IgD-negative memory B cell (primary cell): ENCODE data around the gene BCAN. TPM values are rescaled to one million over a fixed set of nuclear protein-coding genes. Genes with fewer than 3 reads are reported as not detected.

Experiments
- H3K27ac Mint-ChIP-seq, 3 donors: one replicate each; pipeline ENCODE4 v1.8.0; 2020 to 2022; ENCODE audit warnings: mild to moderate bottlenecking in 3 of 3, mixed read lengths in 3 of 3, moderate library complexity in 1 of 3
- H3K27me3 Mint-ChIP-seq: one replicate; pipeline ENCODE4 v1.8.0; 2021; ENCODE audit warnings: mixed read lengths
- H3K36me3 Mint-ChIP-seq: one replicate; pipeline ENCODE4 v1.8.0; 2020; ENCODE audit warnings: mild to moderate bottlenecking, mixed read lengths
- H3K4me1 Mint-ChIP-seq, 3 donors: one replicate each; pipeline ENCODE4 v1.8.0; 2020 to 2022; ENCODE audit warnings: mixed read lengths in 3 of 3, mild to moderate bottlenecking in 1 of 3
- H3K4me3 Mint-ChIP-seq, 4 donors: one replicate each; pipeline ENCODE4 v1.8.0; 2020 to 2022; ENCODE audit warnings: mild to moderate bottlenecking in 4 of 4, mixed read lengths in 4 of 4, moderate library complexity in 3 of 4
- H3K9me3 Mint-ChIP-seq, 3 donors: one replicate each; pipeline ENCODE4 v1.8.0; 2020 to 2021; ENCODE audit warnings: mixed read lengths in 3 of 3, mild to moderate bottlenecking in 1 of 3
- polyA plus RNA-seq: library from polyadenylated mRNA; unstranded; fragments of 300-500 nt; fragmentation: Illumina TruSeq; gene quantifications from one replicate; pipeline ENCODE4 v1.2.3, GENCODE V29; 2021

Gene BCAN
- polyA plus RNA-seq, 1 donor from 2014 or later: not detected

DNA sequence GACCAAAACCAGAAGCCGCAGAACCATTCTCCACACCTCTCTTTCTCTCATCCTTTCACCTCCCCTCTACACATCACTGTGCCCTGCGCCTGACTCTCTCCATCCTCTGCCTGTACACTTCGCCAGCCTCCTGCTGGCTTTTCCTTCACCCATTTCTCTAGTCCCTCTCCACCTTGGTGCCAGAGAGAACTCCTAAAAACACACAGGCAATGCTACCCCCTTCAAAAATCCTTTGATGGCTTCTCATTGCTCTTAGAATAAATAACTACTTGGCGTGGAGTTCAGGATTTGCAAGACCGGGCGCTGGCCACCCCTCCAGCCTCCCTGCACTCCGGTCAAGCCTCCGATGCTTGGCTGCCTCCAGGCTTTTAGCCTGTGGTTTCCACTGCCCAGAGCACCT lies 54.8 kb downstream of the BCAN start:
- Mint-ChIP-seq H3K4me1 (peaks cover 3 to 4% (median 4%) of the 10 kb centered on the region in 3 donors), H3K36me3 (peaks cover 8% of the 10 kb centered on the region), H3K9me3 (no peaks in the 10 kb centered on the region), H3K4me3 (no peak overlapping the region), H3K27me3 (peaks cover 42% of the 10 kb centered on the region), H3K27ac (no peak overlapping the region)

DNA sequence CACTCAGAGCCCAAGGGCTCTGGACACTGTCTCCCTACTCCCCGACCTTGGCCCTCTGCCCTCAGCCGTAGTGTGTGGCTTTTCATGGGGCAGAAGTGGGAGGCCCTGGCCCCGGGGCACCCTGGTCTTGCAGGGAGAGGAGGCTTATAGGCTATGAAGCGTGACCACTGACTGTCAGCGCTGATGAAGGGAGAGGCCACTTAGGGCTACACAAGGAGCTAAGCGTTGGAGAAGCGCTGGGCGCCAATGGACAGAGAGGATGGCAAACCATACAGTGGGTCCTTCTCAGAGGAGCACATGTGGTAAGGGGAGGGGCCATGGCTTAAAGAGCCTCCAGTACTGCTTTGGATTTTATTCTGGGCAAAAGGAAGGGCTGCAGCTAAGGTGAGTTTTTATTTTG lies 55.6 kb downstream of the BCAN start:
- Mint-ChIP-seq H3K27me3 (peaks cover 41% of the 10 kb centered on the region), H3K4me3 (no peak overlapping the region), H3K4me1 (peaks cover 0 to 2% (median 1%) of the 10 kb centered on the region in 3 donors), H3K9me3 (no peaks in the 10 kb centered on the region), H3K36me3 (peaks cover 8% of the 10 kb centered on the region), H3K27ac (no peak overlapping the region)

DNA sequence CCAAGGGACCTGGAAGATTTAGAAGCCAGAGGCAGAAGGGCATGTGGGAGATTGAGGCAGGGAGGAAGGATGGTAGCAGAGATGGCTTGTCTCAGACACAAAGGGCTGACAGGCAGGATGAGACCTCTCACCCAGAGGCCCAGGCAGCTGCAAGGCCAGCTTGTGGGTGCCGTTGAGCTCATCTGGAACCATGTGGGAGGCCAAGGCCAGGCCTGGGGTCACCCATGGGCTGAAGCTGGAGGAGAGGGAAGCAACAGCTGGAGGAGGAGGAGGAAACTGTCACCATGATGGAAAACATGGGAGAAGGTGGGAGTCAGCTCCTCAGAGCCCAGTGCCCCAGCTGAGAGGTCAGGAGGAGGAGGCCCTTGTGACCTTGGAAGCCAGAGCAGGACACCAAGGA lies 57.1 kb downstream of the BCAN start:
- peaks cover 42% of the 10 kb centered on the region for H3K27me3 Mint-ChIP-seq
- H3K27ac Mint-ChIP-seq: no peak overlapping the region
- H3K36me3 Mint-ChIP-seq: peaks cover 6% of the 10 kb centered on the region

DNA sequence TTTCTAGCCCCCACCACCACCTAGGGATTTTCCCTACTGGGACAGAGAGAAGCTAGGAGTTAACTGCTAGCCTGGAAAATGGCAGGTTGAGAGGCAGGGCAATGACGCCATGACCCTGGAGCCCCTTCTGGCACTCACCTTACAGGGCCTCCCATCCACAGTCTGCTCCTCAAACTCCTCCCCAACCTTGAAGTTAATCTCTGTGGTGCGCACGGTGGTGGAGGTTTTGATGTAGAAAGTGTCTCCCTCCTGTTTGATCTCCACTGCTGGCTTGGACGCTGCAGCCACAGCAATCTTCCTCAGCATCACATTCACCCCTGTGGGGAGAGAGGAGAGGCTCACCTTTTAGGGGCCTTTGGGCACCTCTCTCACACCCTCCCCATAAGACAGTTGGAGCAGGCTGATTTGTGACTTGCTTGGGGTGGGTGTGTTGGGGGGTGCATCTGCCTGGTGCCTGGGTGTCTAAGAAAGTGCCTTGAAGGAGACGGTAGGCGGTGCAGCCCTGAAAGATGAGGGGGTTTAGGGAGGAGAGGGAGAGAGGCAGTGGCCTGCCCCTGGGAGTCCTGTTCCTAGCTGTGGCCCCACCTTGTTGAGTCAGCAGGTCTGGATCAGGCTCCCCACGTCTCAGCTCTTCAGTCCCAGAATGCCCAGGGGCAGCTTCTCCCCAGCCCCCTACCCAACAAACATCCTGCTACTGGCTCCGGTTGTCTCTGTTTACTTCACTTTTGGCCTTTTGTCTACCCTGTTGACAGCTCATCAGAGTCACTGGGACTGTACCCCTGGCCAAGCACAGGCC lies 59.0 kb downstream of the BCAN start:
- Mint-ChIP-seq H3K4me3 (no peak overlapping the region), H3K27ac (no peak overlapping the region)

More for the DNA sequence above, 57.1 kb downstream of the BCAN start:
- H3K4me1 Mint-ChIP-seq: peaks cover 0 to 1% (median under 1%) of the 10 kb centered on the region in 3 donors
- no peaks in the 10 kb centered on the region for H3K9me3 Mint-ChIP-seq
- H3K4me3 Mint-ChIP-seq: no peak overlapping the region

DNA sequence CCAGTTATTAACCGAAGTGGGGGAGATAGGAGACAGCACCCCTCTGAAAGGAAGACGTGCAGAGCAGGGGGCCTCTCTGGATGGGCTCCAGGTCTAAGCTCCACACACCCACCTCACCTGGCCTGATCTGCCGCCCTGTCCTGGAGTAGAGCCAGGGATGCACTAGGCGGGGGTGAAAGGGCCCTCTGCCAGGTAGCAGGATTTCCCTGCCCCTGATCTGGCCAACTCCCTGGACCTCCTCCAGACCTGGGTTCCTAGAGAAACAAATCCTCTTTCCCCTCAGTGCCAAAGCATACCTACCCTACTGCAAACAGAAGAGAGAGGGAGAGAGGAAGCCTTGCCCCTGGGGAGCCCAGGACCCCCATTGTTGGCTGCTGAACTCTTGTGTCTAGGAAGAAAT lies 61.4 kb downstream of the BCAN start:
- Mint-ChIP-seq H3K27me3 (peaks cover 33% of the 10 kb centered on the region), H3K4me1 (peaks cover 0 to 12% (median 4%) of the 10 kb centered on the region in 3 donors), H3K27ac (no peak overlapping the region), H3K9me3 (no peaks in the 10 kb centered on the region), H3K36me3 (peaks cover 2% of the 10 kb centered on the region), H3K4me3 (no peak overlapping the region)

More for the DNA sequence above, 59.0 kb downstream of the BCAN start:
- Mint-ChIP-seq H3K27me3 (peaks cover 48% of the 10 kb centered on the region), H3K36me3 (peaks cover 6% of the 10 kb centered on the region), H3K9me3 (no peaks in the 10 kb centered on the region), H3K4me1 (peaks cover 0 to 10% (median 6%) of the 10 kb centered on the region in 3 donors)

DNA sequence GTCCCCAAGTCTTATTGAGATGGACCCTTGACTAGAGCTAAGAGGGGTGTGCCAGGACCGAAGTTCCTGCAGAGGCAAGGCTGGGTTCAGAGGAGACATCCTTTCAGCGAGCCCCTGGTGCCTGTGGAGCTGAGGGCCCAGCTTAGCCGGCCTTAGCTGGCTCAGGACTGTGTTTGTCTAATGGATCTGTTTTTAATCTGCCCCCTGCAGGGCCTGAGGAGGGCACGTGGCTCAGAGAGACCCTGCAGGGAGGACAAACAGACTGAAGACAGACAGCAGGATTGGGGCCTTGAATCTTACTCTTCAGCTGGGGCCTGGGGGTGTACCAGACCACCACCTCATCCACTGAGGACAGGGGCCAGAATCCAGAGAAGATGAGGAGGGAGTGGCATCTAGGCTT lies 61.8 kb downstream of the BCAN start:
- Mint-ChIP-seq H3K9me3 (no peaks in the 10 kb centered on the region), H3K4me1 (peaks cover 0 to 12% (median 4%) of the 10 kb centered on the region in 3 donors), H3K27me3 (peaks cover 33% of the 10 kb centered on the region), H3K27ac (no peak overlapping the region), H3K4me3 (peak overlapping the region in 2 of 4 donors; percentile 44 to 82), H3K36me3 (peaks cover 2% of the 10 kb centered on the region)

DNA sequence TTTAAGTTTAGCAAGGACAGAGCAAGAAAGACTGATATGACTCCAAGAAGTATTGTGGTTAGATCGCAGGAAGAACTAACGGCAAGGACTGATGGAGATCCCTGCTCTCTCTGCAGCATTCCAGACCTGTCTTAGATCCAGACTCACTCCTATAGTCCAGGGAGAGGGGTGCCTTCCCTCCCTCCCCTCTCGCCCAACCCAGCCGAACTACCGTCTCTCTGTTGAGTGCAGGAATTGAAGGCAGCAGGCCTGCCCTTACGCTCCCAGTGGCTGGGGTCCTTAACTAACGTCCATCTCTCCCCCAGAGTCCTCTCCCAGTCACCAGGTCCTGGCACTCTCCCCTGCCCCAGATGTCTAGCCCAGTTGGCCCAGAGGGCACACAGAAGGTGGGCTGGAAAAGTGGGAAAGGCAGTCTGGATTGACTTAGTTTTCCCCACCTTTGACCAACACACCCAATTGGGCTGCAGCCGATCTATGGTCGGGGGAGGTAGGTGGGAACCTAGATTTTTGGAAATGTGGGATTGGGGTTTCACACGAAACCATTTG lies 62.3 kb downstream of the BCAN start:
- Mint-ChIP-seq H3K27ac (no peak overlapping the region), H3K27me3 (peaks cover 33% of the 10 kb centered on the region), H3K4me1 (peaks cover 0 to 12% (median 4%) of the 10 kb centered on the region in 3 donors), H3K4me3 (peak overlapping the region; percentile 13 to 82 (median 58)), H3K9me3 (no peaks in the 10 kb centered on the region), H3K36me3 (no peaks in the 10 kb centered on the region)

DNA sequence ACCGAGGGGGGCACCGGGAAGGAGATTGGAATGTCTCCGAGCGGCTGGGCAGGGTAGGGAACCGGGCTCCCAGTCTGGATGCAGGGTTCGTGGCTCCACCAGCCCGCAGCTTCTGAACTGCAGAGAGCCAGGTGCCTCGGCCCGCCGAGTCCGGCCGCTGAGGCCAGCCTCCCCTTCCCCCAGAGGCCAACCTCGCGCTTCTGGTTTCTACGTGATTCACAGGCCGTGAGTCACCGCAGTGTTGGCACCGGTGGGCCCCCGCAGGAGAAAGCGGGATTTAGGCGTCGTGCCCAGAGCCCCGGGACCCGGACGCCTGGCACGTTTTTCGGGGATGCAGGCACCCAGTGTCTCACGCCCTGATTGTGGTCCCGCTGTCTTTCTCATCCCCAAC lies 63.0 kb downstream of the BCAN start:
- peaks cover 0 to 12% (median 4%) of the 10 kb centered on the region in 3 donors for H3K4me1 Mint-ChIP-seq
- peaks cover 32% of the 10 kb centered on the region for H3K27me3 Mint-ChIP-seq
- H3K4me3 Mint-ChIP-seq: peak overlapping the region; percentile 44 to 92 (median 74)

DNA sequence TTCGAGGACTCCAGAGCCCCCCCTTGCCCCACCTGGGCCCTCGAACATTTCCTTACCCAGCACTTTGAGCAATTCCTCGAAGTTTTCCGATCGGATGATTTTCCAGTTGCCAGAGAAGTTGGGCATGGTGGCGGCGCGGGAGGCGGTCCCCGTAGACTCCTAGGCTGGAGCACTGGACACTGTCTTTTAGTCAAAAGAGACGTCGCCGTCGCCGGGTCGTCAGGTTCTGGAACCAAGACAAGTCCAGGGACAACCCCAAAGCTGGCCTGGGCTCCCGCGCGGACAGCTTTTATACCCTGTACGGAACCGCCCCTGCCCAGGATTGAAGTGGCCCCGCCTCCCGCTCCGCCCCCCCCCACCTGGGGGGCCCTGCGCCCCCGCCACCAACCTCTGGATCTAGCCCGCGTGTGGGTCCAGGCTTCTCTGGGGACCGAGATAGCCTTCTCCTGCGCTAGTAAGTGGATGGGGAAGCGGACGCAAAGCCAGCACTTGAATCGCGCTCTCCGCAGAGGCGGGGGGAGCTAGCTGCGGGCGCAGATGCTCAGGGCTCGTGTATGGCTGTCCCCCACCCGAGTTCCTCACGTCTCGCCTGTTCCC lies 63.5 kb downstream of the BCAN start, which contains the start of gene CRABP2:
CRABP2 (minus strand) TSS at position 263 of the 597 bp plus-strand sequence; CDS start at position 126, 137 bp downstream.
- peaks cover 32% of the 10 kb centered on the region for H3K27me3 Mint-ChIP-seq
- no peaks in the 10 kb centered on the region for H3K9me3 Mint-ChIP-seq
- H3K36me3 Mint-ChIP-seq: no peaks in the 10 kb centered on the region
- H3K4me3 Mint-ChIP-seq: peak within 1 kb of the TSS; percentile 79 to 92 (median 88)
- H3K27ac Mint-ChIP-seq: peak within 1 kb of the TSS in 1 of 3 donors; percentile 29
- peaks cover 0 to 12% (median 4%) of the 10 kb centered on the region in 3 donors for H3K4me1 Mint-ChIP-seq

More for the DNA sequence above, 63.0 kb downstream of the BCAN start:
- no peaks in the 10 kb centered on the region for H3K9me3 Mint-ChIP-seq
- H3K36me3 Mint-ChIP-seq: no peaks in the 10 kb centered on the region
- no peak overlapping the region for H3K27ac Mint-ChIP-seq

DNA sequence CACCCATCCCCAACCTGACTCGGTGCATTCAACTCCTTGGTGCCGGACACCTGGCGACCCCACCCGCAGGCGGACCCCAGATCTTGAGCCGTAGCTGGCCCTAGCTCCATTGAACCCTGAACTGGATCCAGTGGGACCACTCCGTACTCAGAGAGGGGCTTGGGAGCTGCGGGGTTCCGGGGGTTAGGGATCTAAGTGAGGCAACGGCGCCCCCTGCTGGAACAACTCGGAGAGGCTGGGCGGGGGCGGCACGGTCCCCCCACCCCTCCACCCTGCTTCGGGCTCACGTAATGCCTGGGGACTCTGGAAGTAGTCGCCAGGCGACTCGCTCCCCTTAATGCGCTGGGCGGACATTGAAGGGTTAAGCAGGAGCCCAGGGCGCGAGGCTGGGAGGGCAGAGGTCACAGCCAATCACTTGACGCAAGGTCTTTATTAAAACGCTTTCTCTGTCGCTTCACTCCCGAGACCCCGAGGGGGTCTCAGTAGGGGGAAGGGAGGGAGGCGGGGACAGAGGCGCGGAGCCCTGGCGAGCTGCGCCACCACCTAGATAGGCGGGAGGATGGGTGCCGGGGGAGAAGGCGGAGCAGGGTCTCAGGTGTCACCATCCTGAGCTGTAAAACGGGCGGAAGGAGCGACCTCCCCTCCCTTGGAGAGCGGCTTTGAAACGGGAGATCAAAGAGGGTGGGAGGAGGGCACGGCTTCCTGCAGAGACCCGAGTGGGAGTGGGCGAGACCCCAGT lies 64.2 kb downstream of the BCAN start:
- H3K27ac Mint-ChIP-seq: peak overlapping the region in 1 of 3 donors; percentile 29
- peaks cover 0 to 12% (median 4%) of the 10 kb centered on the region in 3 donors for H3K4me1 Mint-ChIP-seq

DNA sequence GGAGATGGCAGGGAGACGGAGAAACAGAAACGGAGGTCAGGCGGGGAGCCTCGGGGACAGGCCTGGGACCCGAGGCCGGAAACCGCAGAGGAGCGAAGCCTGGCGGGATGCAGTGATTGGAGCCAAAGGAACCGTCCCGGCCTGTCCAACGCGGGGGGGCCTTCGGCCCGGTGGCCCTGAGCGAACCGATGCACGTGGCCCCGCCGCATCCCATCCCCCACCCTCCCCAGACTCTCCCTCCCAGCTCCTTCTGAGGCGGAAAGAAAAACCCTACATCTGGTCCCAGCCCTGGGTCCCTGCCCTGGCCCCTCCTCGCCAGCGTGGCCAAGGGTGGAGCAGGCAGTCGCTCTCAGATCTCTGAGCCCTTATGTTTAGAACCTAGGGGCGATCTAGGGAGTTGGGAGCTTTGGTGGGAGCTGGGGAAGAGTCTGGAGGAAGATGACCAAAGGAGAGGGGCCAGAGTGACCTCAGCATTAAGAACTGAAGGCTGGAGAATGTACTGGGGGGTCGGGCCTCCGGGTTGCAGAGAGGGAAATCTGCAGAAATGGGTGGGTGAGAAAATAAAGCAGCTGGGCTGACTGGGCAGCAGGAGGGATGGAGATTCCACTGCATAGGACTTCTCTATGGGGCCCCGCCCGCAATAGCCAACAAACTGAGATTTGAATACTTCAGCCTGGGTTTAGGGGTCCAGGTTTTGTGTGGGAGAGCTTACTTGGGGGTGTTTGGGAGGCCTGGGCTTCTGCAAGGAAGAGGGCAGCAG lies 64.9 kb downstream of the BCAN start:
- H3K9me3 Mint-ChIP-seq: no peaks in the 10 kb centered on the region
- H3K27me3 Mint-ChIP-seq: peaks cover 28% of the 10 kb centered on the region
- H3K4me1 Mint-ChIP-seq: peaks cover 0 to 12% (median 4%) of the 10 kb centered on the region in 3 donors
- H3K36me3 Mint-ChIP-seq: no peaks in the 10 kb centered on the region
- H3K27ac Mint-ChIP-seq: no peak overlapping the region
- H3K4me3 Mint-ChIP-seq: peak overlapping the region; percentile 79 to 92 (median 88)

More for the DNA sequence above, 64.2 kb downstream of the BCAN start:
- Mint-ChIP-seq H3K27me3 (peaks cover 32% of the 10 kb centered on the region), H3K9me3 (no peaks in the 10 kb centered on the region), H3K36me3 (no peaks in the 10 kb centered on the region), H3K4me3 (peak overlapping the region; percentile 79 to 92 (median 88))

DNA sequence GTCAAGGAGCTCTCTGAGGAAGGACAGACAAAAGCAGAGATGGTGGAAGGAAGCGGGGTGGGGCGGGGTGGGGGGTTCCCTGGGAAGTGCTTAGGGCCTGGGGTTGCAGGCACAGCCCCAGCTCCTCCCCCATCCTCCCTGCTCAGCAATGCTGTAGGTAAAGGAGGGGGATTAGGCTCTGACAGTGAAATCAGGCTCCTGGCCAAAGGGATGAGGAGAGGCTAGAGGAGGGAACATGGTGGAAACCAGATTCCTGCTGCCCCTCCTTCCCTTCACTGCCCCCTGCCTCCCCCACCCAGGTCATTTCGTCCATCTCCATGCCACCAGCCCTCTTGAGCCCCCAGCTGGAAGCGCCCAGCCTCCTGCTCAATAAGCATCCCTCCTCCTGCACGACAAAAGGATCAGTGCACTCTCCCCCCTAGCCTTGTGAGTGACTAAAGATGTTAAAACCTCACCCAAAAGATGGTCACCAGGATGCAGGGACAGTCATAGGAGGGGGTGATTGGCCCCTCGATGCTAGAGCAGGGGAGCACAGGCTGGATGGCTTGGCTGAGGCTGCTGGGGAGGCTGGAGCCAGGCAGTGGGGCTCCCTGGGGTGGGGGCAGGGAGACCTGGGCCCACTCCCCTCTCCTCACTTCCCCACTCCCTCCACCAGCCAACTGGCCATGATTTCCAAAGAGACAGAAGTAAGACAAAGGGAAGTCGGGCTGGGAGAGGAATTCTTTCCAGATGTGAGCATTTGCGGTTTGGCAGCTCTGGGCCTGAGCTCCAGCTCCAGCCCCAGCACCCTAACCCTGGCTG lies 65.7 kb downstream of the BCAN start:
- Mint-ChIP-seq H3K36me3 (no peaks in the 10 kb centered on the region), H3K4me1 (peaks cover 0 to 12% (median 4%) of the 10 kb centered on the region in 3 donors)

DNA sequence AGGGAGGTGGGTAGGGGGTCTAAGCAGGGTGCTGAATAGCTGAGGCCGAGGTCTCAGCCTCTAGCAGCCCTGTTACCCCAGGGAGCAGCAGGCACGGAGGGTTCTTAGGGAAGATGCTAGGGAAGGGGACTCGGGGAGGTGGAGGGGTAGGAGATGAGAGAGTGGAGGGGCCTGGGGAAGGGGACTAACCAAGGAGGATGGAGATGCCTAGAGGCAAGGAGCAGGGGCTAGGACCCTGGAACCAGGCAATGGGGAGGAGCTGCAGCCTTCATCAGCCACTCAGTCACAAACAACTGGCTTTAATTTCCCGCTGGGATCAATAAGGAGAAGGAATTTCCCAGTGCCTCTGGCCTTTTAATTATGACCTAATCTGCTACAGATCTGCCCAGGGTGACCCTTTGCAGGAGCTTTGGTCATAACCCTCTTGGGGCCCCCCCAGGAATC lies 66.3 kb downstream of the BCAN start:
- peaks cover 0 to 12% (median 4%) of the 10 kb centered on the region in 3 donors for H3K4me1 Mint-ChIP-seq
- no peaks in the 10 kb centered on the region for H3K9me3 Mint-ChIP-seq
- peaks cover 19% of the 10 kb centered on the region for H3K27me3 Mint-ChIP-seq
- peak overlapping the region in 1 of 4 donors; percentile 7 for H3K4me3 Mint-ChIP-seq
- no peaks in the 10 kb centered on the region for H3K36me3 Mint-ChIP-seq
- H3K27ac Mint-ChIP-seq: no peak overlapping the region

More for the DNA sequence above, 65.7 kb downstream of the BCAN start:
- Mint-ChIP-seq H3K27me3 (peaks cover 23% of the 10 kb centered on the region), H3K27ac (no peak overlapping the region), H3K4me3 (peak overlapping the region in 3 of 4 donors; percentile 78 to 83 (median 79)), H3K9me3 (no peaks in the 10 kb centered on the region)
